Measurements from ENCODE around the gene TANK.
"Not testable (repeated sequence)": the region's sequence is repeated elsewhere in the genome, so short reads cannot be mapped to it uniquely, and the experiment has no call there.

DNA sequence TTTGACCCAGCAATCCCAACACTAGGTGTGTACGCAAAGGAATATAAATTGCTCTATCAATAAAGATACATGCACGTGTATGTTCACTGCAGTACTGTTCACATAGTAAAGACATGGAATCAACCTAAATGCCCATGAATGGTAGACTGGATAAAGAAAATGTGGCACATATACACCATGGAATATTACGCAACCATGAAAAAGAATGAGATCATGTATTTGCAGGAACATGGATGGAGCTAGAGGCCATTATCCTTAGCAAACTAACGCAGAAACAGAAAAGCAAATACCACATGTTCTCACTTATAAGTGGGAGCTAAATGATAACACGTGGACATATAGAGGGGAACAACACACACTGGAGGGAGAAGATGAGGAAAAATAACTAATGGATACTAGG lies 27.8 kb upstream of the TANK start:
- not testable (repeated sequence) for TF ChIP-seq EP300 (IDR thresholded peaks at IDR 0.05)
- TF ChIP-seq, protein P1, sequence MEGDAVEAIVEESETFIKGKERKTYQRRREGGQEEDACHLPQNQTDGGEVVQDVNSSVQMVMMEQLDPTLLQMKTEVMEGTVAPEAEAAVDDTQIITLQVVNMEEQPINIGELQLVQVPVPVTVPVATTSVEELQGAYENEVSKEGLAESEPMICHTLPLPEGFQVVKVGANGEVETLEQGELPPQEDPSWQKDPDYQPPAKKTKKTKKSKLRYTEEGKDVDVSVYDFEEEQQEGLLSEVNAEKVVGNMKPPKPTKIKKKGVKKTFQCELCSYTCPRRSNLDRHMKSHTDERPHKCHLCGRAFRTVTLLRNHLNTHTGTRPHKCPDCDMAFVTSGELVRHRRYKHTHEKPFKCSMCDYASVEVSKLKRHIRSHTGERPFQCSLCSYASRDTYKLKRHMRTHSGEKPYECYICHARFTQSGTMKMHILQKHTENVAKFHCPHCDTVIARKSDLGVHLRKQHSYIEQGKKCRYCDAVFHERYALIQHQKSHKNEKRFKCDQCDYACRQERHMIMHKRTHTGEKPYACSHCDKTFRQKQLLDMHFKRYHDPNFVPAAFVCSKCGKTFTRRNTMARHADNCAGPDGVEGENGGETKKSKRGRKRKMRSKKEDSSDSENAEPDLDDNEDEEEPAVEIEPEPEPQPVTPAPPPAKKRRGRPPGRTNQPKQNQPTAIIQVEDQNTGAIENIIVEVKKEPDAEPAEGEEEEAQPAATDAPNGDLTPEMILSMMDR (IDR thresholded peaks at IDR 0.05), result not testable (repeated sequence)
